SK-MEL-5 (cell line): ENCODE data around the gene FAF1. TPM values are rescaled to one million over a fixed set of nuclear protein-coding genes. Genes with fewer than 3 reads are reported as not detected.

Experiments
- DNase-seq: peaks from one replicate; pipeline ENCODE4 v3.0.0-alpha.2; 2016; ENCODE audit warnings: low read depth, low spot score
- in situ Hi-C: cut with HindIII; loops from 2 replicates; pipeline ENCODE4 v1.10.0; 2016; ENCODE audit warnings: low sequenced_read_pairs, high pct_unique_total_duplicates, low pct_unique_long_range_greater_than_20kb
- total RNA-seq: library from RNA; depleted of rRNA; stranded (reverse); fragments of >200 nt; shearing (Covaris generic); gene quantifications from 2 replicates; pipeline ENCODE4 v1.2.3, GENCODE V29; 2014

Gene FAF1
- total RNA-seq, 1 experiment from 2014 or later: 73.3 TPM

- in situ Hi-C loops: no loop called here
- DNase-seq: no peak
Observed at GRCh38 chr1:50491142-50491541, 468.9 kb downstream of the FAF1 start.

- DNase-seq: no peak
Observed at GRCh38 chr1:50490640-50491039, 469.4 kb downstream of the FAF1 start.

GRCh38 chr1:50488876-50489275 is 471.2 kb downstream of the FAF1 start:
- in situ Hi-C loops: no loop called here
- no peak for DNase-seq

More at GRCh38 chr1:50490640-50491039, 469.4 kb downstream of the FAF1 start:
- in situ Hi-C loops: no loop called here

- no peak for DNase-seq
- in situ Hi-C loops: no loop called here
Observed at GRCh38 chr1:50488356-50488755, 471.7 kb downstream of the FAF1 start.

GRCh38 chr1:50487725-50488124 is 472.3 kb downstream of the FAF1 start:
- no peak for DNase-seq
- in situ Hi-C loops: no loop called here

GRCh38 chr1:50481142-50481736 is 478.8 kb downstream of the FAF1 start:
- DNase-seq: no peak
- in situ Hi-C loops: no loop called here

- in situ Hi-C loops: no loop called here
- DNase-seq: no peak
Observed at GRCh38 chr1:50476800-50477199, 483.3 kb downstream of the FAF1 start.

- in situ Hi-C loops: no loop called here
- DNase-seq: peak; percentile 3
Observed at GRCh38 chr1:50474859-50475809, 484.9 kb downstream of the FAF1 start.

DNA sequence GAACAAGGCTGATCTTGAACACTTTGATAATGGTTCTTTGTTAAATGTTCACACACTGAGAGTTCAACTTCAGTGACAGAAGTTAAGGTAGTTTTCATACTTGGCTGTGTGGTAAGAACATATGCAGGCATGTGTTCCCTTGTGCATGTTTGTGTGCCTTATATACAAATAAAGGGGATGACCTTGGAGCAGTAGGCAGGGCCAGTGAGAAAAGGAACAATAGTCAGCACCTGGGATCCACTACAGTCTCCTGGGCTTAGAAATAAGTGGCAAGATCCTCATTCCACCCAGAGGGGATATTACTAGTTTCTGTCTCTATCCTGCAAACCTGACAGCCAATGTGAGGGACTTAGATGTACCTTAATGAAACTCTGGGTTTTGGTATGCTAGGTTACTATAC is 486.6 kb downstream of the FAF1 start:
- in situ Hi-C loops: no loop called here
- no peak for DNase-seq

GRCh38 chr1:50471967-50472366 is 488.1 kb downstream of the FAF1 start:
- no peak for DNase-seq
- in situ Hi-C loops: no loop called here

DNA sequence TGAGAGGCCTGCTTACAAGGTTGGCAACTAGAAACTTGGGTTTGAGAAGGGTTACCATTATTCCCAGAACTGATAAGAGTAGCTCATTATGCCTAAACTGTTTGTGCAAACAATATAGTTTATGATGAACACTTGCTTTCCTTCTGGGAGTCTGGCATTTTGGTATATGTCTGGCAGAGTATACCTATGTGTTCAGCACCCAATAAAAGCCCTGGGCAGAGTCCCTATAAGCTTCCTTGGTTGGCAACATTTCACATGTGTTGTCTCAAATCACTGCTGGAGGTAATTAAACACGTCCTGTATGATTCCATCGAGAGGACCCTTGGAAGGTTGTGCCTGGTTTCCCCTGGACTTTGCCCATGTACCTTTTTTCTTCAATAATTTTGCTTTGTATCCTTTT is 497.1 kb downstream of the FAF1 start:
- DNase-seq: no peak
- in situ Hi-C loops: no loop called here

DNA sequence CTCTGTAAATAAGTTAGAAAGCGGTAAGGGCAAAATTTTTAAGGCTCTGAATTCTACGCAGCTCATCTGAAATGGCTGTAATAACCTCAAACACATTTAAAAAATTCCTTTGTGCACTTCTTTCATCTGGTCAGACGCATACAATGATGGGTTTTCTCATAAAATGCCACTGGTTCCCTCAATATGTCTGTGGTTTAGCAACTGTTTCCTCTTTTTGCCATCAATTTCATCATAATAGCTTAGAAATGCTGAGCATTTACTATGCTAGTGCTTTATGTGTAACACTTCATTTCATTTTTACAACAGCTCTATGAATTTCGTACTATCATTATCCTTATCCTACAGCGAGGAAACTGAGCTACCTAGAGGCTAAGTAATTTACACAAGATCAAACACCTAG is 501.6 kb downstream of the FAF1 start:
- in situ Hi-C loops: no loop called here
- DNase-seq: no peak

DNA sequence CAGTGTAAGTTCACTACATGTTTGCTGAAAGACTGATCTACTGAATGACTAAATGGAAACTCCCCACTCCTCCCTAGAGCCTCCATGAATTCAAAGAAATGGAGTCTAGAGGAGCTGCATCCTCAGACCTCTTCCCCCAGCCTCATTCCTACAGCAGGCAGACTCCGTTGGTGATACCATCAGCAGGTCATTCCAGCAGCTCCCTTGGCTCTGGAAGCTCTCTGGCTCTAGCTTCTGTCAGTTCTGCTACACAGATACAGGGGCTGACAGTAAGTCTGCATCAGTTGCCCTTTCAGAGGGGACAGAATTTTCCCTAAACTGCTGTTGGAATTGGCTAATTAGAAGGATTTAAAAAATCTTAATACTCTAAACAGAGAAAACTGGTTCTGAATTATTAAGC is 505.2 kb downstream of the FAF1 start:
- in situ Hi-C loops: no loop called here
- DNase-seq: no peak

DNA sequence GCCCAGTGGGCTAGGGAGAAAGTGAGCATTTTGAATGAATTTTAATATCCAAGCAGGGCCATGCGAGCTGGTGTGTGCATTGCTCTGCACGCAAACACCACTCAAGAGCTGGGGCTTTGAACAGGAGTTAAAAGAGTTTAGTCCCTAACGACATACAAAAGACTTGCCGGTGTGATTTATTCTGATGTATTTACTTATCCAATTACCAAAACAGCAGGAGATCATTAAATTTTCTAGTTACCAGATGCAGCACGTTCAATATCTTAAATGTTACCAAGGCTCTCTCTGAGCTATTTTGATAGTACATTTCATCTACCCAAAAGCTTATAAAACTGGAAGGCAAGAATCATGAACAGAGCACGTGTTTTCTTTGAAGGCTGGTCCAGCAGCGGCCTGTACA is 506.8 kb downstream of the FAF1 start:
- no peak for DNase-seq
- in situ Hi-C loops: no loop called here

GRCh38 chr1:50452700-50453099 is 507.4 kb downstream of the FAF1 start:
- DNase-seq: no peak
- in situ Hi-C loops: no loop called here

DNA sequence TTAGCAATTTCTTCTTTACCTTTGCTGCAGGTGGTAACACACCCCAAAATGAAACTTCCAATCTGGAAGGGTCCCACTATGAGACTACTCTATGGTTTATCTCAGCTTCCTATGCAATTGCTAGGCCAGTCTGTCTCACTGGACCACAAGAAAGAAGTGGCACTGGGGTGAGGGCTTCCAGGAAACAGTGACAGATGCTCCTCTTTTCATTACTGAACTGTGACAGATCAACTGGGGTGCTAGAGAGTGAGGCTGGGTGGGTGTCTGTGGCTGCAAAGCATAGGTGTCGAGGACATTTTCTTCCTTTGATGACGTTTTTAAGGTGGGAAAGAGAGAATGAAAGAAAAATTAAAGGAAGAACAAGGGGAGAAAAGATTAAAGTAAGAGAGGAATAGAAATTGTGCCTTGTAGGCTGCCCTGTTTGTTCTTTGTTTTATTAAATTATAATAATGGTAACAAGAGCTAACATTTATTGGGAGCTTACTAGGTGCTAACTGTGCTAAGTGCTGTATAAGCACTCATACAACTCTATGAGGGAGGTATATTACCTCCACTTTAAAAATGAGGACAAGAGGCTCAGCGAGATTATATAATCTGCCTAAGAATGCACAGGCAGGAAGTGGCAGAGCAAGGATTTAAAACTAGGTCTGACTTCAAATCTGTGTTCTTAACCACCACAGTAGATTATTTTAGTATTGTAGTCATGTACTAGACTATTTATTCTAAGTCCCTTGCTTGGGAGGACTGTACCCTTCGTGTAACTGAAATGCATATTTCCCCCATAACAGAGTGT is 509.0 kb downstream of the FAF1 start:
- in situ Hi-C loops: no loop called here

GRCh38 chr1:50447961-50448360 is 512.1 kb downstream of the FAF1 start:
- DNase-seq: no peak
- in situ Hi-C loops: no loop called here

More for the DNA sequence above, 509.0 kb downstream of the FAF1 start:
- DNase-seq: no peak

DNA sequence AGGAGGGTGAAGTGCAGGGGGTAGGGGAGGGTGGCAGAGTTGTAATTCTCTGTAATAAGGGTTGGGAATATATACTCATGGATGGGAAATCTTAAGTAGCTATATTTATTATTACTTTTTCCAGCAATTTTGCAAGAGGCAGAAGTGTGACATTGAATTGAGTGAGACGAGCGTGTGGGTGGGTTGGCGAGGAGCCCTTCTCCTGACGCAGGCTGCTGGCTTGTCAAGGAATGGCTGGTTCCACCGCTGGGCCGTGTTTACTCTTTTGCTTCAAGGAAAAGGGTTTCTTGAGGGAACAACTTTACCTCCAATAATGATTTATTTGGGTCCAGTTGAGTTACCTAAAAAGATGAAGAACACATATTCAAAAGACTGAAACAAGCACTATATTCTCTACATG is 518.9 kb downstream of the FAF1 start:
- DNase-seq: no peak
- in situ Hi-C loops: no loop called here
